Stimulated activated CD8-positive, alpha-beta memory T cell treated with anti-CD3 and anti-CD28 coated beads, Interleukin-7, amount 100 ng/mL, for 1 hour (primary cell): ENCODE results near the gene CMYA5.
"Not testable (repeated sequence)": the region's sequence is repeated elsewhere in the genome, so short reads cannot be mapped to it uniquely, and the experiment has no call there.

Experiments used
- DNase-seq, 2 donors: peaks; one replicate each; pipeline ENCODE4 v3.0.0-alpha.2; 2020; ENCODE audit warnings: low read depth in 2 of 2

The CMYA5 gene

DNA sequence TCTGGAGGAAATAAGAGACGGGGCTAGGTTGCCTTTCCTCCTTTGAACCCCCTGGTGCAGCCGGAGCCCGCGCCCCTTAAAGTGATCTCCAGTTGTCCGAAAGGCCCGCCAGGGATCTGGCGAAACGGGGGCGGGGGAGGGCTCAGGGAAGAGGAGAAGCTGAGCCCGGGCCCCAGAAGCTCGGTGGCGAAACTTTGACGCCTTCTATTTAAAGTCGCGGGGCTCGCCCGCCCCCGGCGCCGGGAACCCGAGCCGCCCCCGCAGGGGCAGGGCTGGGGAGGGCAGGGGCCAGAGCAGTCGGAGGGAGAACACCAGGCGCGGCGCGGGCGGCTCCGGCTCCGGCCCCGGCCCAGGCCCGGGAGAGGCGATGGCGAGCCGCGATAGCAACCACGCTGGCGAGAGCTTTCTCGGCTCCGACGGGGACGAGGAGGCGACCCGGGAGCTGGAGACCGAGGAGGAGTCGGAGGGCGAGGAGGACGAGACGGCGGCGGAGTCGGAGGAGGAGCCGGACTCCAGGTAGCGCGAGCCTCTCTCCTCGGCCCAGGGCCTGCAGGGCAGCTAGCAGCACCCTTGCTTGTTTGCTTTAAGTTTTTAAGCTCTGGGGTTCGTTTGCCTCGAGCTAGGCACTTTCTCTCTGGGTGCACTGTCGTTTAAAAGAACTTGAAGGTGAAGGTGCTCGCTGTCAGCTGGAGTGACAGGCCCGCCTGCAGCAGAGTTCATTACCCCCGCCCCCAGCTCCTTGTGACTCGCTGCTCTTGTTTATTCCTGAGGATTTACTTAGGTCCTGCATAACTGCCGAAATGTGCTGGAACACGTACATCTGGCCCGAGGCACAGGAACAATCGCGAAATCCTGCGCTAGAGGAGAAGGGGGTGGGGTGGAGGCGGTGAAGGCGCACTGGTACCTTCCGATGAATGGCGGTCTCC is at the start of gene CMYA5:
Gene CMYA5 (plus strand): TSS at position 296 of the 926 bp plus-strand sequence. CDS start 72 bp downstream, at position 368.
- DNase-seq, result no peak

- no peak for DNase-seq
Observed at GRCh38 chr5:79640571-79641055, 49.0 kb upstream of the CMYA5 start.

GRCh38 chr5:79641414-79641813 is 48.2 kb upstream of the CMYA5 start:
- DNase-seq, result no peak

DNA sequence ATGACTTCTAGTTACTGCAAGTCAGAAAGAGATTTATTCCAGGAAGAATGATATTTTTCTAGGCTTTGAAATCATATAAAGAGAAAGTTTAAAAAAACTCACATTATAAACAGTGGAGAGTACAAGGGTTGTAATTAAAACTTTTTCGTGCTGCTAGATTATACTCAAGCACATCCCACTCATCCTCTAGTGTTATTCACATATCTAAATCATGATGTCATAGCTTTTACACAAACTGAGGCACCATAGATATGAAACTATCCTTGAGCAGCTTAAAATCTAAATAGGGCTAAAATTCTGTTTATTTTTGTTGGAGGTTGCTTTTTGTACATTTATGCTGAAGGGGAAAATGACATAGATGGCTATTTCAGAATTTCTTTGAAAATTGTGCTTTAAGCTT is 47.4 kb upstream of the CMYA5 start:
- DNase-seq, result no peak

DNA sequence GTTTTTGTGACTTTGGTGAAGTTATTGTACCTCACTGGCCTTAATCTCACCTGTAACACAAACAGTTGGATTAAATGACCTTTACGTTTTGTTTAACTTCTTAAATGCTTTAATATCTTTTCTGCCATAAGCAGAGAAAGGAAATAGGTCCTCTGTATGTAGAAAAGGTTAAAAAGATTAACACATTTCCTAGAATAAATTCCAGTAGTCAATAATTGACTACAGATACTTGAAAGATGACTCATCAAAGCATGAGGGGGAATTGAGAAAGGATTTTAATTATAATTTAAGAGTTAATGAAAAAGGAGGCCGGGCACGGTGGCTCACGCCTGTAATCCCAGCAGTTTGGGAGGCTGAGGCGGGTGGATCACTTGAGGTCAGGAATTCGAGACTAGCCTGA is 35.8 kb upstream of the CMYA5 start:
- no peak for DNase-seq

GRCh38 chr5:79663212-79663611 is 26.4 kb upstream of the CMYA5 start:
- DNase-seq, result no peak

DNA sequence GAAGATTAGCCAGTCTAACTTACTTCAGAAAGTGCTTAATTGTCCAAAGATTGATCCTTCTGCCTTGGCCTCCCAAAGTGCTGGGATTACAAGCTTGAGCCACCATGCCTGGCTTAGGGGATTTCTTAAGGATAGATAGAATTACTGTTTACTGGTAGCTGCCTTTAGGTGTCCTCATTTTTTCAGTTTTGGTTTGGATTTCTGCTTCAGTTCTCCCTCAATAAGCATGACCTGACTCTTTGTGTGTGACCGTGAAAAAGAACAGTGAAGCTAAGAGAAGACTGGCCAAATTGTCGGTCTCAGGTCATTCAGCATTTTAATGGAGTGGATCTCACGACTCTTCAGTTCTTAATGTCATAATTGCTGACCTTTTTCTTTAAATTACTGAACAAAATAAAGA is 22.9 kb upstream of the CMYA5 start:
- no peak for DNase-seq

- DNase-seq, result no peak
Observed at GRCh38 chr5:79672392-79672791, 17.2 kb upstream of the CMYA5 start.

DNA sequence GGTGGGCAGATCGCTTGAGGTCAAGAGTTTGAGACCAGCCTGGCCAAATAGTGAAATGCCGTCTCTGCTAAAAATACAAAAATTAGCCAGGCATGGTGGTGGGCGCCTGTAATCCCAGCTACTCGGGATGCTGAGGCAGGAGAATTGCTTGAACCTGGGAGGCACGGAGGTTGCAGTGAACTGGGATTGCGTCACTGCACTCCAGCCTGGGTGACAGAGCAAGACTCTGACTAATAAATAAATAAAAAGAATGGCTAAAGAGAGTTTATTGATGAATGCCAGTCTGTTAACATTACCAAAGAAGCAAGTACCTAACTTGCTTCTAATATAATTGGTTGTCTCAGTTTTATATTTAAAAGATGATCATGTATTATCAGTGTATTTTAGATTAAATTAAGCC is 13.3 kb upstream of the CMYA5 start:
- DNase-seq, result not testable (repeated sequence)

DNA sequence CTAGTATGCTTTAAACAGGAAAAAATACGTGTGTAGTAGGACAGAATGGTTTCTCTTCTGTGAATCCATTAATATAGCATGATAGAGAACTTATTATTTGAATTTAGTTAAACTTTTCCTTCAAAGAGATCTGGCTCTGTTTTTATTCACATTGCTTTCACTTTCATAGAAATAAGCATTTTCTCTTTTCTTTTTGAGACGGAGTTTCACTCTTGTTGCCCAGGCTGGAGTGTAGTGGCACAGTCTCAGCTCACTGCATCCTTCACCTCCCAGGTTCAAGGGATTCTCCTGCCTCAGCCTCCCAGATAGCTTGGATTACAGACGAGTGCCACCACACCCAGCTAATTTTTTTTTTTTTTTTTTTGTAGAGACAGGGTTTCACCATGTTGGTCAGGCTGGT is 7.5 kb upstream of the CMYA5 start:
- not testable (repeated sequence) for DNase-seq

DNA sequence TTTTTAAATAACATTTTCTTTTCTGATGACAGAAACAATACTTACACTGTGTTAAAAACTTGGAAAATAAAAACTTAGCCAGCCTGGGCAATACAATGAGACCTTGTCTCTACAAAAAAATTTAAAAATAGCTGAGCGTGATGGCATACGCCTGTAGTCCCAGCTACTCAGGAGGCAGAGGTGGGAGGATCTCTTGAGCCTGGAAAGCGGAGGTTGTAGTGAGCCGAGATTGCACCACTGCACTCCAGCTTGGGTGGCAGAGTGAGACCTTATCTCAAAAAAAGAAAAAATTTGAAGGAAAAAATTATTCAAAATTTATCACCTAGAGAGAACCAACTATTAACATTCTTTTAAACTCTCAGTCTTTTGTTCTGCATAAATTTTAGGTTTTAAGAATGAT is 4.9 kb upstream of the CMYA5 start:
- no peak for DNase-seq

- no peak for DNase-seq
Observed at GRCh38 chr5:79685627-79686026, 4.0 kb upstream of the CMYA5 start.

DNA sequence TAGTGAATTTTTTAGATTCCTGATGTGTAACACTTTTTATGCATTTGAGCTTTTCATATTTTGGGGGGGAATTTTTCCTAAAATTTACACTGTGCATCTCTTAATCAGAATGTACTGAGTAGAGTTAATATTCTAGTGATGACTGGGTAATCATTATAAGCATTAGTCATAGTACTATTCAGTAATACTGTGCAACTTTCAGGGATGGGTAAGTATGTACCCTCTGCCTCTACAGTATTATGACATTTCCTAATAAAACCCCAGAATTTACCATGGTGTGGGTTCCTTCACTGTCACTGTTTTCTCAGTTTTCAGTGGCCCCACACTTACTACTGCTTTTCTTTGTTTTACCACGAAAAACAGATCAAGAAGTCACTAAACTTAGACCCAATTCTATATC is 2.8 kb upstream of the CMYA5 start:
- DNase-seq, result no peak

DNA sequence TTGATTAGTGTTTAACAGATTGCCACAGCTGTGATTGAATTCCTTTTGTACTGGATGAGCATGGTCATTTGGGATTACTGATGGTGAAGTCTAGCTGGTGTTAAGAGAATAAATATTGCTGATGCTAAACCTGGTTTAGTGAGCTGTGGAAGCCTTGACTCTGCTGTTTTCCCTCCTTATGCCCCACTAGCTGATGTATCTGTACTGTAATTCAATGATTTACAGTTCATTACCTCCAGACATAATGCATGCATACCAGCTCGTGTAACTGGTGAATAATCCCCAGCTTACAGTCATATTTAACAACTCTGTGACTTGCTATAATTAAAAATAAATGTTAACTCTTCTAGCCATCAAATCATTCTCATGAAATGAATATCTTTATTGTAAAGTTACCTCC is 1.7 kb upstream of the CMYA5 start:
- no peak for DNase-seq

DNA sequence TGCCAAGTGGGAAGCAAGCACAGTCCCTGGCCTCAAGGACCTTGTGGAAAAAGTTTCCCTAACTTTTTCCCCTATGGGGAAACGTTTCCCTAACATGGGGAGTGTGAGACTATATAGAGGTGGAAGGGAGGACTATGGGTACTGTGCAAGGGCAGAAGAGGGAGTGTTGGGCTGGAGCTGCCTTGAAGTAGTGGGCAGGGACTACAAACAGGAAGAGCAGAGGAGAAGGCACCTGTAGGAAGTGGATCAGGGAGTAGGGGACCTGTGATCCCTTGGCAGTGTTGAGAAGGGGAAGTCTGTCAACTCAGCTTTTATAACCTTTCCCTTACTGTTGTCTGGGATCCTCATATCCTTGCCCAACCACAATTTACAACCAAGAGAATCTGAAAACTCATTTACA is 1.4 kb downstream of the CMYA5 start:
- no peak for DNase-seq

DNA sequence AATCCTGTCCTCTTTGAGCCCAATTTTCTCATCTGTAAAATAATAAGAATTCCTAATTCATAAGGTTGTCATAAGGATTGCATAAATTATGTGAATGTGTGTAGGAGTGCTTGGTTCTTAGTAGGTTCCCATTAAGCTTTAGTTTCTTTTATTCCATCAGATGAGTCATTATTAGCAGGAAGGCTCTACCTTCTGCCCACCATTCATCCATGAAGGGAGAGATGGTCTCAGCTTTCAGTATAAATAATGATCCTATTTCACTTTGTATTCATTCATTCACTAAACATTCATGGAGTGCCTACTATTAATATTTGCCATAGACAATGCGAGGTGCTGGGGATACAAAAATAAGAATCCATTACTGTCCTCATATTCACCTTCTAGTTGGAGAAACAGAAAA is 3.0 kb downstream of the CMYA5 start:
- DNase-seq, result no peak

- DNase-seq, result no peak
Observed at GRCh38 chr5:79694183-79694582, 4.5 kb downstream of the CMYA5 start.

GRCh38 chr5:79694652-79695051 is 5.0 kb downstream of the CMYA5 start:
- DNase-seq, result no peak

GRCh38 chr5:79695526-79695925 is 5.9 kb downstream of the CMYA5 start:
- DNase-seq, result no peak

- no peak for DNase-seq
Observed at GRCh38 chr5:79697222-79698170, 7.9 kb downstream of the CMYA5 start.

- DNase-seq, result no peak
Observed at GRCh38 chr5:79699763-79700400, 10.2 kb downstream of the CMYA5 start.
